Erythroblast (primary cell): ENCODE measurements around the gene LTBP4.

Experiments used
- GATA1 ChIP-seq: IDR thresholded peaks from 2 replicates; pipeline ENCODE4 v1.6.1; 2011; ENCODE audit warnings: low read depth, mild to moderate bottlenecking, control low read depth, low read length, moderate library complexity
- POLR2A ChIP-seq: IDR thresholded peaks from 2 replicates; pipeline ENCODE4 v1.6.1; 2011; ENCODE audit warnings: mild to moderate bottlenecking, low read length

- TF ChIP-seq POLR2A (no peak), GATA1 (no peak)
These were observed 22.7 kb upstream of the LTBP4 start for GRCh38 chr19:40578442-40578908.
